SKM-1 treated with dmso at 0.1 percent for 144 hours (cell line): ENCODE measurements around the gene MR1.

Experiments
- DNase-seq: peaks from one replicate; lab custom pipeline; 2025; ENCODE audit not compliant: unreplicated experiment; lab: John Stamatoyannopoulos, UW

The MR1 gene

DNA sequence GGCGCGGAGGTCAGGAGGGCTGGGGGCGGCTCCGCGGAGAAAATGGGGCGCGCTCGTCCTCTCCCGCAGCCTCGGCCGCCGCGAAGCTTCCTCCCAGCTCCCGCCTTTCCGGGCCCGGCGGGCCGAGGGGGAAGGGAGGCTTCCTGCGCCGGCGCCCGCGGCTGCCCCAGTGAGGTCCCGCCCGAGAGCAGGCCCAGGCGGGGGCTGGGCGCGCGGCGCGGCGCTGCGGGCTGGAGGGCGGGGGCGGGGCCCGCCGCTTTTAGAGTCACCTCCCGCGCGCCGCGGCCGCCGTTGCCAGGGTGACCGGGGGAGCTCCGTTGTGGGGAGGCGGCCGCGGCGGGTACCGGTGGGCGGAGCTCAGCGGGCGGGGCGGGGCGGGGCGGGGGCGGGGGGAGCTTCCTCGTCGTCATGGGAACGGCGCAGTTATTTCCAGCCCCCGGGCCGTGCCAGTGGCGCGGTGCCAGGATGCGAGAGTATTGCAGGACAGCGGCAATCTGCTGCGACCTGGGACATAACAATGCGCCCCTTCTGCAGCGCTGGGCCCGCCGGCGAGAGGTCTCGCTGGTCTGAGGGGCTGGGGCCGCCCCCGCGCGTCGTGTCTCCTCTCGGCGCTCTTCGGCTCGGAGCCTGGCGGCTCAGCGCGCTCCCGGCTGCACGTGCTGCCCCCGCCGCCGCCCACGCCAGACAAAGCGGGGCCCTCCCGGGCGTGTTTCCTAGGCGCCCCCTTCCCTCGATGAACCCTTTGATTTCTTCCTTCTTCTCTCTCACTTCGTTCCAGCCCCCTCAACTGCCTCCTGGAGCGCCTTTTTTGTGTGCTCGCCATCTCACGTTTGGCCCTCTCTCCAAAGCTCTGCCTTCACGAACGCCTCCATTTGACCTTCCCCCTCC is 71.6 kb downstream of the MR1 start:
- peak; percentile 89 for DNase-seq

DNA sequence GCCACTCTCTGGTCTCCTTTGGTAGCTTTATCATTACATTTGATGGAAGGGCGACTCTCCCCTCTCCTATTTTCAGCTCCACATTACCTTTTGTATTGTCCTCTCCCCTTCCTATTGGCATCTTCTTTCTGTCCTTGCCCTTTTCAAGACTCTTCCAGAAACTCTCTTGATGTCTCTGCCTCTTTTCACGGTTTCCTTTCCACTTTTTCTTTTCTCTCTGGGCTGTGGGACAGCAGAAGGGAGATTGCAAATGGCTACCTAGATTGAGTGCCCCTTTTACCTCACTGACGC is 72.2 kb downstream of the MR1 start:
- DNase-seq: no peak

DNA sequence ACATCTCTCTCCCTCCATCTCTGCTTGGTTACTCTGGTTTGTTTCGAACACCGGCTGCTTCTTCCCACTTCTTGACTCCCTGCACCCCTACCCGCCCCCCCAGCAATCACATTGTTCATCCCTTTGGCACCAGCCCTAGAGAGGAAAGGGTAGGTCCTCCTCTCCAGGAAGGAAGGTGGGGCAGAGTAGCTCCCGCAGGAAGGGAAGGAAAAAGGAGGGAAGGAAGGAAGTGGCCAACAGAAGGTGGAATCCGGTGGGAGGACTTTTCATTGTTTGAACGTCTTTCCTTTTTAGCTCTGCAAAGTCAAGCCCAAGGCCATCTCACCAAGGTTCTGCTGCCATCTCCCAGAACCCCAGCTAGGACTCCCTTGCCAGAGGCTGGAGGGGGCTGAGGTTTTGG is 72.7 kb downstream of the MR1 start:
- no peak for DNase-seq

DNA sequence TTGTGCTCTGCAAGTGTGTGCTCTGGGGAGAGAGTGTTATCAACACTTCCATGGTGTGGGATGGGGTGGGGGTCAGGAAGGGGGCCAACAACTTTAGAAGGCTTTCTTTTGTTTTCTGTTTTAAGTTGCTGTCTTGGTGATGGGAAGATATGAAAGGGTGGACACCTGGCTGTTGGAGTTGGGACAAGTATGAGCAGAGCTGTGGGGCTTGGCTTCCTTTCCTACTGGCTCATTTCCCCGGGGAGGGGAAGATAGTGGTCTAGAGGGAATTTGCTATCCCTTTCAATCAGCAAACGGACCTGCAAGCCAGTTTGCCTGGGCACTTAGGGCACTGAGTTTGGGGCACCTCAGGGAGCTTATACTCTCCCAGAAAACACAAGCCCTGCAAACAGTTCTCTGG is 73.9 kb downstream of the MR1 start:
- DNase-seq: no peak

DNA sequence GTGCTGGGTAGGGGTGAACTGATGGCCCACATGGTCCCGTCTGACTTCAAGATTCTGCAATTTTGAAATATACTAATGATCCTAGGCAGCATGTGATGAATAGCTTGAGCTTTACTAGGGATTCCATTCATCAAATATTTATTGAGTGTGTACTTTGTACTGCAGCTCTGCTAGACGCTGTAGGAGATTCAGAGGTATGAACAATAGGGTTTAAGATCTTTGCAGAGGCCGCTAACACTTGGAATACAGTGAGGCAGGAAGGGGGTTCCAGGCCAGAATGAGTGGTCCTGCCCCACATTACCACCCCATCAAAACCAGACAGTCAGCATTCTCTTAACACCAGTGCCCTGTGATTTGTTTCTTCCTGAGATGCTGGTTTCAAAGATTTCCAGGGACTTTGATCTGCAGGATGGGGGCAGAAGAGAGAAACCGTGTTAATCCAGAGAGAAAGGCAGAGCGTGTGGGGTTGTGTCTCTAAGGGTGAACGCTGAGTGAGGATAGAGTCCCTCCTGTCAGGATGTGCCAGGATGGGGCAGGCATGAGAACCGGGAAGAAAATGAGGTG is 74.6 kb downstream of the MR1 start:
- DNase-seq: no peak

DNA sequence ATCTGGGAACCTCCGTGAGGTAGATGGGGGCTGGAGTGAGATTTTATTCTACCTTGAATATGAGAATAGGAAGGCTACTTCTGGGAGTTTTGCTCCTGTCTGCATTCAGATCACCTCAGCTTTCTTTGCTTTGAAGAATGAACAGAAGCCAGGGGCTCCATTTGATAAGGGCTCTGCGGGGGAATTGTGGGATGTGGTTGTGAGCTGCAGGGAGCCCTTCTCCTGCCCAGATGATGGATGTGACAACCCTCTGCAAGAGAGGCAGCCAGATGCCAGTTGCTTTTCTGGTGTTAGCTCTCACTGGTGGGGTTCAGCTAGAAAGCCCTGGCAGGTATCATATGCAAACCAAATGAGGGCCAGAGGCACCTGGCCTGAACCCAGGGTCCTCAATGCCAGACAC is 76.2 kb downstream of the MR1 start:
- no peak for DNase-seq
